ENCODE measurements around the gene CCR1.
"Not testable (repeated sequence)": the region's sequence is repeated elsewhere in the genome, so short reads cannot be mapped to it uniquely, and the experiment has no call there.

Gene CCR1

DNA sequence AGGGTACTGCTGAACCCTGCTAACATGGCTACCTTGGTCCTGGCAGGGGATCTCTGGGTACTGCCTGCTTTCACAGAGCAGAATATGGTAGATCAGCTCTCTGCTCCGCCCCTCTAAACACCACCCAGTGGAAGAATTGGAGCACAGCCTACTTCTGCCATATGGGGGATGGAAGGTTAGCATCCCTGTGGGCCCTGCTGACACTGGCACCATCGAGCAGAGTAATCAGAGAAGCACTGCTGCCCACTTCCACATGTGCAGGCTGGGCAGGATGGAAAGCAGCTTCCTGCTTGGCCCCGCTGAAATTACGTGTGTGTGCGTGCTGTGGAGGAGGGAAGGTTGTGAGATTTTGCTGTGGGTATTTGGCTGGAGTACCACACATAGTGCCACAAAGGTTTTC is 24.8 kb downstream of the CCR1 start:
- Mint-ChIP-seq H3K27ac (no peak overlapping the region), H3K27me3 (ENCODE audit: low read depth) (peaks cover 7% of the 10 kb centered on the region), H3K36me3 (ENCODE audit: low read depth) (no peaks in the 10 kb centered on the region), H3K4me1 (no peaks in the 10 kb centered on the region), H3K4me3 (no peak overlapping the region), H3K9me3 (peaks cover 5% of the 10 kb centered on the region)
- TF ChIP-seq, protein P1, sequence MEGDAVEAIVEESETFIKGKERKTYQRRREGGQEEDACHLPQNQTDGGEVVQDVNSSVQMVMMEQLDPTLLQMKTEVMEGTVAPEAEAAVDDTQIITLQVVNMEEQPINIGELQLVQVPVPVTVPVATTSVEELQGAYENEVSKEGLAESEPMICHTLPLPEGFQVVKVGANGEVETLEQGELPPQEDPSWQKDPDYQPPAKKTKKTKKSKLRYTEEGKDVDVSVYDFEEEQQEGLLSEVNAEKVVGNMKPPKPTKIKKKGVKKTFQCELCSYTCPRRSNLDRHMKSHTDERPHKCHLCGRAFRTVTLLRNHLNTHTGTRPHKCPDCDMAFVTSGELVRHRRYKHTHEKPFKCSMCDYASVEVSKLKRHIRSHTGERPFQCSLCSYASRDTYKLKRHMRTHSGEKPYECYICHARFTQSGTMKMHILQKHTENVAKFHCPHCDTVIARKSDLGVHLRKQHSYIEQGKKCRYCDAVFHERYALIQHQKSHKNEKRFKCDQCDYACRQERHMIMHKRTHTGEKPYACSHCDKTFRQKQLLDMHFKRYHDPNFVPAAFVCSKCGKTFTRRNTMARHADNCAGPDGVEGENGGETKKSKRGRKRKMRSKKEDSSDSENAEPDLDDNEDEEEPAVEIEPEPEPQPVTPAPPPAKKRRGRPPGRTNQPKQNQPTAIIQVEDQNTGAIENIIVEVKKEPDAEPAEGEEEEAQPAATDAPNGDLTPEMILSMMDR (IDR thresholded peaks at IDR 0.05; ENCODE audit: unreplicated experiment in 3 of 3), result no peak

DNA sequence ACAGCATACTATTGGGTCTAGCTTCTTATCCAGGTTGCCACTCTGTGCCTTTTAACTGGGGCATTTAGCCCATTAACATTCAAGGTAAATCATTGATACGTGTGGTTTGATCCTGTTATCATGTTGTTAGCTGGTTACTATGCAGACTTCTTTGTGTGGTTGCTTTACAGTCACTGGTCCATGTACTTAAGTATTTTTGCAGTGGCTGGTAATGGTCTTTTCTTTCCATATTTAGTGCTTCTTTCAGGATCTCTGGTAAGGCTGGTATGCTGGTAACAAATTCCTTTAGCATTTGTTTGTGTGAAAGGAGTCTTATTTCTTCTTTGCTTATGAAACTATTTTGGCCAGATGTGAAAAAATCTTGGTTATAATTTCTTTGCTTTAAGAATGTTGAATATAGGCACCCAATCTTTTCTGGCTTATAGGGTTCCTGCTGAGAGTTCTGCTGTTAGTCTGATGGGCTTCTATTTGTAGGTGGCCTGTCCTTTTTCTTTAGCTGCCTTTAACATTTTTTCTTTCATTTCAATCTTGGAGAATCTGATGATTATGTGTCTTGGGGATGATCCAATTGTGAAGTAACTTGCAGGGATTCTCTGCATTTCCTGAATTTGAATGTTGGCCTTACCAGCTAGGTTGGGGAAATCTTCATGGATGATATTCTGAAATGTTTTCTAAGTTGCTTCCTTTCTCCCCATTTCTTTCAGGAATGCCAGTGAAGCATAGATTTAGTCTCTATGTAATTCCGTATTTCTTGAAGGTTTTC is 39.3 kb downstream of the CCR1 start:
- peaks cover 4% of the 10 kb centered on the region for H3K27me3 Mint-ChIP-seq (ENCODE audit: low read depth)
- H3K36me3 Mint-ChIP-seq (ENCODE audit: low read depth), result no peaks in the 10 kb centered on the region
- H3K4me3 Mint-ChIP-seq, result no peak overlapping the region
- no peaks in the 10 kb centered on the region for H3K4me1 Mint-ChIP-seq
- peaks cover 31% of the 10 kb centered on the region for H3K9me3 Mint-ChIP-seq
- TF ChIP-seq, protein P1 (IDR thresholded peaks at IDR 0.05; ENCODE audit: unreplicated experiment in 3 of 3), result no peak
- H3K27ac Mint-ChIP-seq, result no peak overlapping the region

DNA sequence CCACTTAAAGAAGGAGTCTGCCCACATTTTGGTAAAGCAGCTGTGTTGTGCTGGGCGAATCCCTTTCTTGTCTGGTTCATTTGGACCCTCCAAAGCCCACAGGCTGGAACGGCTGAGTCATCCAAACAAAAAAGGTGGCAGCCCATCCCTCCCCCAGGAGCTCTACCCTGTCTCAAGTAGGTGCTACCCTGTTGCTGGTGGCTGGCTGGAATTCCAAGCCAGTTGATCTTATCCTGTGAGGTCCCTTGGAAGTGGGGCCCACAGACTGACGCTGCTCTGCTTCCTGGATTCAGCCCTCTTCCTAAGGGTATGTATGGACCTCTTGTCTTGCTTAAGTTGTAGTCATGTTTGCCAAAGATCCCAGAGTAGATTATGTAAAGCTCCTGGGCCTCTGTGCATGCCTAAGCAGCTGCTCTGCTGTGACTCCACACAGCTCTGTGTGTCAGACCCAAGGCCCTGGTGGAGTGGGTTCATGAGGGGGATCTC is 44.5 kb downstream of the CCR1 start:
- Mint-ChIP-seq H3K9me3 (peaks cover 25% of the 10 kb centered on the region), H3K27me3 (ENCODE audit: low read depth) (peaks cover 7% of the 10 kb centered on the region), H3K27ac (no peak overlapping the region), H3K36me3 (ENCODE audit: low read depth) (no peaks in the 10 kb centered on the region), H3K4me3 (no peak overlapping the region), H3K4me1 (no peaks in the 10 kb centered on the region)
- TF ChIP-seq, protein P1 (IDR thresholded peaks at IDR 0.05; ENCODE audit: unreplicated experiment in 3 of 3), result no peak

DNA sequence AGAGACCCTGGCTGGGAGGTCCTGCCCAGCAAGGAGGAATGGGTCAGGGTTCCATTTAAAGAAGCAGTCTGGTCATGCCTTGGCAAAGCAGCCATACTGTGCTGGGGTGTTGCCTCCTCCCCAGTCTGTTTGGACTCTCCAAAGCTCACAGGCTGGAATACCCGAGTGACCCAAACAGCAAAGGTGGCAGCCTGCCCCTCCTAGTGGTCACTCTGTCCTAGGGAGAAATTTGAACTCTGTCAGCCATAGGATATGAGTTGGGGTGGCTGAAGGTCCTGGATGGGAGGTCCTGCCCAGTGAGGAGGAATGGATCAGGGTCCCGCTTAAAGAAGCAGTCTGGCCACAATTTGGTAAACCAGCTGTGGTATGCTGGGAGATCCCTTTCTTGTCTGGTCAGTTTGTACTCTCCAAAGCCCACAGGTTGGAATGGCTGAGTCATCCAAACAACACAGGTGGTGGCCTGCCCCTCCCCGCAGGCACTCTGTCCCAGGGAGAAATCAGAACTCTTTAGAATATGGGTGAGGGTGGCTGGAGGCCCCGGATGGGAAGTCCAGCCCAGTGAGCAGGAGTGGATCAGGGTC is 45.0 kb downstream of the CCR1 start:
- no peaks in the 10 kb centered on the region for H3K4me1 Mint-ChIP-seq
- no peaks in the 10 kb centered on the region for H3K36me3 Mint-ChIP-seq (ENCODE audit: low read depth)
- no peak overlapping the region for H3K27ac Mint-ChIP-seq
- H3K9me3 Mint-ChIP-seq, result peaks cover 25% of the 10 kb centered on the region
- H3K27me3 Mint-ChIP-seq (ENCODE audit: low read depth), result peaks cover 7% of the 10 kb centered on the region
- TF ChIP-seq, protein P1 (IDR thresholded peaks at IDR 0.05; ENCODE audit: unreplicated experiment in 3 of 3), result no peak
- no peak overlapping the region for H3K4me3 Mint-ChIP-seq

GRCh38 chr3:46157685-46158084 is 50.4 kb downstream of the CCR1 start:
- Mint-ChIP-seq H3K9me3 (peaks cover 11% of the 10 kb centered on the region), H3K27me3 (ENCODE audit: low read depth) (peaks cover 13% of the 10 kb centered on the region)
- H3K36me3 Mint-ChIP-seq (ENCODE audit: low read depth); H3K4me1 Mint-ChIP-seq; H3K4me3 Mint-ChIP-seq; H3K27ac Mint-ChIP-seq: not testable (repeated sequence)

DNA sequence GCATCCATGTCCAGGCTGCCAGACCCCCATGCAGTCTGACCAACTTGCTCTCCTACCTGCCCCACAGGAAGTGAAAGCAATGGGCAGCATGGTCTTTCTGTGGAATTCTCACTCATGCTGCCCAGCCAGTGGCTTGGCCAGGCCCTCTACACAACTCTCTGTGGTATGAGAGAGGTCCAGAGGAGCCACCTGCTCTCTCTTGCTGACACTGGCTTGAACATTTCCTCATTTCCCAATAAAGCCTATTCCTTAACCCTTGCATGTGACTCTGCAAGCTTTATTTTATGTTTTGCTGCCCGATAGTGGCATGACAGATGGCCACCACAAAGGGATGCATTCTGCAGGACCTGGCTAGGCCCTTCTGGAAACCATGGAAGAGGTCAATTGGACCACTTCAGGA is 53.8 kb downstream of the CCR1 start:
- no peak overlapping the region for H3K4me3 Mint-ChIP-seq
- H3K4me1 Mint-ChIP-seq, result no peaks in the 10 kb centered on the region
- TF ChIP-seq, protein P1 (IDR thresholded peaks at IDR 0.05; ENCODE audit: unreplicated experiment in 3 of 3), result no peak
- H3K36me3 Mint-ChIP-seq (ENCODE audit: low read depth), result no peaks in the 10 kb centered on the region
- H3K27ac Mint-ChIP-seq, result no peak overlapping the region
- H3K27me3 Mint-ChIP-seq (ENCODE audit: low read depth), result peaks cover 6% of the 10 kb centered on the region
- peaks cover 11% of the 10 kb centered on the region for H3K9me3 Mint-ChIP-seq
